HG02642 (cell line): ENCODE data around the gene CDH22.

Experiments
- ATAC-seq: cut with Tn5 transposase; IDR thresholded peaks from one replicate; pipeline ENCODE4 v1.9.1; 2021; ENCODE audit warnings: mild to moderate bottlenecking; ENCODE audit not compliant: unreplicated experiment, poor library complexity

CDH22 gene

GRCh38 chr20:46251211-46251673 is 57.1 kb downstream of the CDH22 start:
- ATAC-seq = no peak

GRCh38 chr20:46250772-46251171 is 57.5 kb downstream of the CDH22 start:
- no peak for ATAC-seq

- no peak for ATAC-seq
These were observed 58.6 kb downstream of the CDH22 start for GRCh38 chr20:46249671-46250070.

GRCh38 chr20:46246559-46246958 is 61.7 kb downstream of the CDH22 start:
- ATAC-seq = no peak

- ATAC-seq = no peak
These were observed 64.3 kb downstream of the CDH22 start for GRCh38 chr20:46243707-46244628.

GRCh38 chr20:46242390-46242789 is 65.9 kb downstream of the CDH22 start:
- no peak for ATAC-seq

GRCh38 chr20:46240881-46241280 is 67.4 kb downstream of the CDH22 start:
- ATAC-seq = no peak

- ATAC-seq = no peak
These were observed 68.2 kb downstream of the CDH22 start for GRCh38 chr20:46240065-46240464.

GRCh38 chr20:46237736-46238135 is 70.6 kb downstream of the CDH22 start:
- no peak for ATAC-seq

- no peak for ATAC-seq
These were observed 71.1 kb downstream of the CDH22 start for GRCh38 chr20:46237227-46237626.

GRCh38 chr20:46235077-46235476 is 73.2 kb downstream of the CDH22 start:
- ATAC-seq = no peak

- ATAC-seq = no peak
These were observed 74.6 kb downstream of the CDH22 start for GRCh38 chr20:46233701-46234100.

GRCh38 chr20:46232539-46232938 is 75.8 kb downstream of the CDH22 start:
- no peak for ATAC-seq

GRCh38 chr20:46230801-46231282 is 77.5 kb downstream of the CDH22 start:
- ATAC-seq = no peak

GRCh38 chr20:46230106-46230491 is 78.2 kb downstream of the CDH22 start:
- no peak for ATAC-seq

GRCh38 chr20:46229478-46230105 is 78.7 kb downstream of the CDH22 start:
- no peak for ATAC-seq

GRCh38 chr20:46228670-46229069 is 79.6 kb downstream of the CDH22 start:
- ATAC-seq = no peak

- no peak for ATAC-seq
These were observed 81.0 kb downstream of the CDH22 start for GRCh38 chr20:46227272-46227767.

GRCh38 chr20:46226602-46227001 is 81.7 kb downstream of the CDH22 start:
- ATAC-seq = no peak

- ATAC-seq = no peak
These were observed 85.7 kb downstream of the CDH22 start for GRCh38 chr20:46222521-46223007.

GRCh38 chr20:46221256-46221833 is 87.0 kb downstream of the CDH22 start:
- ATAC-seq = no peak
